WERI-Rb-1 (cell line): ENCODE data around the gene TRIM60.

ENCODE experiments used
- DNase-seq: peaks from one replicate; pipeline ENCODE4 v3.0.0-alpha.2; 2020
- H3K27ac ChIP-seq: fragments of 250-450 bp; sonication (Bioruptor Pico); 2 replicates; pipeline ENCODE4 v1.5.1; 2020; ENCODE audit warnings: mild to moderate bottlenecking, moderate library complexity
- H3K27me3 ChIP-seq: fragments of 250-450 bp; sonication (Bioruptor Pico); 2 replicates; pipeline ENCODE4 v1.5.1; 2021; ENCODE audit warnings: mild to moderate bottlenecking, low read depth, moderate library complexity; ENCODE audit not compliant: insufficient read depth, severe bottlenecking
- H3K36me3 ChIP-seq: fragments of 250-450 bp; sonication (Bioruptor Pico); 2 replicates; pipeline ENCODE4 v1.5.1; 2020; ENCODE audit warnings: mild to moderate bottlenecking, moderate library complexity
- H3K4me3 ChIP-seq: 2 replicates; pipeline ENCODE4 v1.5.1; 2011; ENCODE audit warnings: low read depth, mild to moderate bottlenecking, control low read depth, low read length
- H3K9me3 ChIP-seq: fragments of 250-450 bp; sonication (Bioruptor Pico); 2 replicates; pipeline ENCODE4 v1.5.1; 2021; ENCODE audit warnings: mild to moderate bottlenecking, moderate library complexity; ENCODE audit not compliant: severe bottlenecking
- CTCF ChIP-seq: IDR thresholded peaks from 2 replicates; pipeline ENCODE4 v1.5.1; 2011; ENCODE audit warnings: low read depth, mild to moderate bottlenecking, control low read depth, inconsistent platforms, low read length

TRIM60 gene

DNA sequence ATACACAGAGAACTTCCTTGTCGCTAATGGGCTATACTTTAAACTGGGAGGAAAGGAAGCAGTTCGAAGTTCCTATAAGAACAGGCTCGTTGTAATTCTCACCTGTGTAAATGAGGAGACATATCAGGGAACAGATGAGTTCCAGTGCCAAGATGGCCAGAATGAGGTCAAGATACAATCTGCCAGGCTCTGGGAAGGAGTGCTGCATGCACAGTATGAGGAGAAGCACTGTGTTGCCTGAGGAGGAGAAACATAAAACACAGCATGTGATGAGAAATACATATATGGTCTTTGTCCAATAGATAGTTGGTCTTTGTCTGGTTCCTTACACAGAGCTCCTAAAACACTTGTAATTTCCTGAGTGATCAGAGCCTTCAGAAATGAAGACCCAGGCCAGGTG is 56.6 kb downstream of the TRIM60 start:
- no peak for DNase-seq
- Histone ChIP-seq H3K9me3 (peaks cover 3% of the 10 kb centered on the region), H3K27me3 (no peaks in the 10 kb centered on the region), H3K4me3 (no peak overlapping the region), H3K27ac (no peak overlapping the region), H3K36me3 (peaks cover 46% of the 10 kb centered on the region)
- TF ChIP-seq CTCF, result no peak
